ENCODE measurements around the gene PTGDR2.

Gene PTGDR2

DNA sequence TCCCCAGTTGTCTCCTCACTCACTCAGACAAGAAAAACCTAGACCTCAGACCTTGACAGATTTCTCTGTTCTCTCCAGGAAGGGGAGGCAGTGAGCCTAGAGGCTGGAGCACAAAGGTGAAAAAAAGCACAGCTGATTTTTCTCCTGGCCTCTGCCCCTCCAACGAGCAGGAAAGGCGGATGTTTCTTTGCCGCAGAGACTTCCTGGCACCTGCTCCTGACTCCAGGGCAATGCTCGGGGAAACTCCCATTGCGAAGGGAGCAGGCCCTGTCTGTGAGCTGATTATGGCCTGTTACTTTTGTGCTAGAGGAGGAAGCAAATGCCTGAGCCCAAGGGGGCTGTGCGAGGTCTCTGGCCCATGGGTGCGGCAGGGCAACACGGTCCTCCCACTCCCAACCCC, 45.2 kb downstream of the PTGDR2 start:
- DNase-seq (ENCODE audit: low read depth in 2 of 2), result no peak

DNA sequence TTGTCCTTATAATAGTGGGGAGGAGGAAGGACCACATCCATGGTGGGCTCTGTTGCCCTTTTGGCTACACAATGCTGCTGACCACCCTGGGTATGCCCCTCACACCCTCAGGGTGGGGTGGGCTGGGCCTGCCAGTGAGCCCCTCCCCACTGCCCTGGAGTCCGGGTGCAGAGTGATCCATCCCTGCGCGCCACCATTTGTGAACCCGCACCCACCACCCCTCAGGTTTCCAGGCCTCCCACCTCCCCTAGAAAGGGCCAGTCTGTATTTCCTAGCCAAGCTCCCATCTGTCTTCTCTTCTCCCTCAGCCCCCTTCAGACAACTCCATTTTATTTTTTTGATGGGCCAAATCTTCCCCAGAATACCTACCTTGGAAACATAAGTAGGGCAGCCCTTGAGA, 45.6 kb downstream of the PTGDR2 start:
- DNase-seq (ENCODE audit: low read depth in 2 of 2), result no peak

DNA sequence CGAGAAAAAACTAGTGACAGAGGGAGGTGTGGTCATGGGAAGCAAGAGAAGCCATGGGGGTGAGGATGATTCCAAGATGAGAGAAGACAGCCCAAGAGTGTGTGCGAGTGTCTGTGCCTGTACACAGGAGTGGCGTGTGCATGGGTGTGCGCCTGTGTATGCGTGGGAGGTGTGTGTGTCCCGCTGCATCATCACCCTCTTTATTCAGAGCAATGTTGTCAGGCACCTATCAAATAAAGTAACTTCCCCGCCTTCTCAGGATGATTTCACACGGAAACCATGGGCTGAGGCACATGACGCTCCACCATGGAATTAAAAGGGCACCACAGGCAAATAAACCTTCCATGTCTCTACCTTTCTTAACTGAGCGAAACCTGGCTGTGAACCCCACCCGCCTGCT, 46.1 kb downstream of the PTGDR2 start:
- DNase-seq (ENCODE audit: low read depth in 2 of 2), result no peak

- no peak for DNase-seq (ENCODE audit: low read depth in 2 of 2)
These were observed 46.5 kb downstream of the PTGDR2 start for GRCh38 chr11:60809249-60809648.

DNA sequence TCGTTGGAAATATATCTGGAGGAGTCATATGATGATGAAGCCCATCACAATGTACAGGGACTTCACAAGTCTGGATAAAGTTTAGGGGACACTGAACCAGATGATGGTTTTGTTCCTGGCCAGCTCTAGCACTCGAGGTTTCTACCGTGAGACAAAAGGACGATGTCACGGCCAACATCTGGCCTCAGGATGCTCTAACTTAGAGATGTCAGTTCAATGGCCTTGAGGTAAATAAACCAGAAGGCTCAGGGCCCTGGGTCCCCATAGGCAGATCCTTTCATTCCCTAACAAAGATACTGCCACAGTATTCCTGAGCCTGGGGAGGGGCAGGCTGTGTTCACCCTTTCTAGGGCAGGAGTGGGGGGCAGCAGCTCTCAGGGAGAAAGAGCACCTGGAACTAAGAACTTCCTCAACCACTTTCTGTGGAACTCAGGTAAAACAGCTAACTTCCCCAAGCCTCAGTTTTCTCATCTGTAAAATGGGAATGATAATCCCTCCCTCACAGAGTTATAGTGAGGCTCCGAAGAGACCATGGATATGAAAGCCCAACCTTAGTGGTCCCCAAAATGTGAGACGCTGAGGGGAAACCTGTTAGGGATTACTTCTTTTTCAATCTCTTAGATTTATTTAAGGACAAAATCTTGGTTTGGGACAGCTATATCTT, 52.3 kb downstream of the PTGDR2 start:
- DNase-seq (ENCODE audit: low read depth in 2 of 2), result no peak

DNA sequence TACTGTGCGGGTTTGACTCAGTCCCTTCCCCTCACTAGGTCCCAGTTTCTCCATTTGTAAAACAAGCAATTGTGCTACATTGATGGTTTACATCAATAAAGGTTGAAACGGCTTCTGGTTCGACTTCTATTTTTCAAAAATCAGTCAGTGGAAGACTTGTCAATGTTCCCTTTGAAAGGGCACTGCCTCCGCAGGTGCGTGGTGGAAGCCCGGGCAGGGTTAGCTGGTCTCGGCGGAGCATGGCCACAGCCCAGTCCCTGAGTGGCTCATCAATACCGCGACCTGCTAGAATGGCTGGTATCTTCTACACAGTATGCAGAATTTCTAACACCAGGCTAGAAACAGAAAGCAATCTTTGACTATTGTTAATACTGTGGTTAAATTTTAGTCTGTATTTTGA, 54.6 kb downstream of the PTGDR2 start:
- DNase-seq (ENCODE audit: low read depth in 2 of 2), result no peak

All from fibroblast of skin of left quadriceps (primary cell).